Measurements from ENCODE around the gene ACIN1. TPM values are rescaled to one million over a fixed set of nuclear protein-coding genes. Genes with fewer than 3 reads are reported as not detected.
"Not testable (repeated sequence)": the region's sequence is repeated elsewhere in the genome, so short reads cannot be mapped to it uniquely, and the experiment has no call there.

The ACIN1 gene
- total and polyA plus RNA-seq, 2 donors (not counting 1 experiment from before 2014, with no cell fraction given): 75.1 to 94.0 TPM

- no peak for DNase-seq (ENCODE audit: low read depth in 2 of 2)
- Histone ChIP-seq H3K27me3 (ENCODE audit: control insufficient read depth, insufficient read depth, low read length) (no peaks in the 10 kb centered on the region), H3K9ac (ENCODE audit: insufficient read depth, low read length) (no peak overlapping the region), H2AFZ (ENCODE audit: low read length) (no peak overlapping the region), H3K4me3 (replicated peaks in 1 of 4; ENCODE audit: control extremely low read depth in 1 of 4, insufficient read depth in 1 of 4, low read depth in 3 of 4, low read length in 4 of 4) (no peak overlapping the region), H3K27ac (ENCODE audit: insufficient read depth, low read length) (no peak overlapping the region), H3K4me2 (ENCODE audit: extremely low read depth, insufficient read depth, low read length) (no peak overlapping the region), H3K4me1 (ENCODE audit: control insufficient read depth, extremely low read depth, insufficient read depth, low read length) (no peaks in the 10 kb centered on the region), H3K9me3 (ENCODE audit: control insufficient read depth, insufficient read depth, low read depth, low read length) (no peaks in the 10 kb centered on the region), H3K36me3 (ENCODE audit: control insufficient read depth, insufficient read depth, low read length) (no peaks in the 10 kb centered on the region), H3K79me2 (ENCODE audit: control insufficient read depth, insufficient read depth, low read length) (no peaks in the 10 kb centered on the region), H4K20me1 (ENCODE audit: control insufficient read depth, extremely low read depth, insufficient read depth, low read length) (no peaks in the 10 kb centered on the region)
- TF ChIP-seq CTCF (conservative IDR thresholded peaks at IDR 0.05 in 1 of 2, IDR thresholded peaks at IDR 0.05 in 1 of 2; ENCODE audit: low read depth in 1 of 2, low read length in 2 of 2): no peak
- TF ChIP-seq EZH2 (IDR thresholded peaks at IDR 0.05; ENCODE audit: low read length, missing control alignments): no peak
Observed at GRCh38 chr14:23017091-23017490, 77.8 kb downstream of the ACIN1 start.

- Histone ChIP-seq H3K79me2 (ENCODE audit: control insufficient read depth, insufficient read depth, low read length) (no peaks in the 10 kb centered on the region), H3K4me2 (ENCODE audit: extremely low read depth, insufficient read depth, low read length) (no peak overlapping the region), H3K36me3 (ENCODE audit: control insufficient read depth, insufficient read depth, low read length) (no peaks in the 10 kb centered on the region), H3K4me1 (ENCODE audit: control insufficient read depth, extremely low read depth, insufficient read depth, low read length) (no peaks in the 10 kb centered on the region), H3K9ac (ENCODE audit: insufficient read depth, low read length) (no peak overlapping the region), H4K20me1 (ENCODE audit: control insufficient read depth, extremely low read depth, insufficient read depth, low read length) (no peaks in the 10 kb centered on the region), H3K4me3 (replicated peaks in 1 of 4; ENCODE audit: control extremely low read depth in 1 of 4, insufficient read depth in 1 of 4, low read depth in 3 of 4, low read length in 4 of 4) (no peak overlapping the region), H3K9me3 (ENCODE audit: control insufficient read depth, insufficient read depth, low read depth, low read length) (no peaks in the 10 kb centered on the region), H3K27ac (ENCODE audit: insufficient read depth, low read length) (no peak overlapping the region), H2AFZ (ENCODE audit: low read length) (no peak overlapping the region), H3K27me3 (ENCODE audit: control insufficient read depth, insufficient read depth, low read length) (no peaks in the 10 kb centered on the region)
- DNase-seq (ENCODE audit: low read depth in 2 of 2): no peak
- TF ChIP-seq EZH2 (IDR thresholded peaks at IDR 0.05; ENCODE audit: low read length, missing control alignments): no peak
- TF ChIP-seq CTCF (conservative IDR thresholded peaks at IDR 0.05 in 1 of 2, IDR thresholded peaks at IDR 0.05 in 1 of 2; ENCODE audit: low read depth in 1 of 2, low read length in 2 of 2): no peak
Observed at GRCh38 chr14:23015618-23016017, 79.3 kb downstream of the ACIN1 start.

- H3K79me2 ChIP-seq (ENCODE audit: control insufficient read depth, insufficient read depth, low read length); H3K9ac ChIP-seq (ENCODE audit: insufficient read depth, low read length); H4K20me1 ChIP-seq (ENCODE audit: control insufficient read depth, extremely low read depth, insufficient read depth, low read length); H3K27ac ChIP-seq (ENCODE audit: insufficient read depth, low read length); H3K27me3 ChIP-seq (ENCODE audit: control insufficient read depth, insufficient read depth, low read length); H2AFZ ChIP-seq (ENCODE audit: low read length); H3K4me2 ChIP-seq (ENCODE audit: extremely low read depth, insufficient read depth, low read length); H3K36me3 ChIP-seq (ENCODE audit: control insufficient read depth, insufficient read depth, low read length); DNase-seq (ENCODE audit: low read depth in 2 of 2); H3K4me1 ChIP-seq (ENCODE audit: control insufficient read depth, extremely low read depth, insufficient read depth, low read length); H3K9me3 ChIP-seq (ENCODE audit: control insufficient read depth, insufficient read depth, low read depth, low read length); H3K4me3 ChIP-seq (replicated peaks in 1 of 4; ENCODE audit: control extremely low read depth in 1 of 4, insufficient read depth in 1 of 4, low read depth in 3 of 4, low read length in 4 of 4): not testable (repeated sequence)
Observed at GRCh38 chr14:23013749-23014054, 81.2 kb downstream of the ACIN1 start.

Data from fibroblast of lung (primary cell).